ENCODE measurements around the gene SPNS3. TPM values are rescaled to one million over a fixed set of nuclear protein-coding genes. Genes with fewer than 3 reads are reported as not detected.
A peak's percentile ranks its signal among the peaks of the same experiment; 100 is the strongest.

Gene SPNS3
- total and polyA plus RNA-seq, 4 donors: 0.16 to 2.3 (median 0.24) TPM

GRCh38 chr17:4522661-4523060, 88.9 kb downstream of the SPNS3 start:
- no peak overlapping the region for H3K4me3 ChIP-seq (ENCODE audit: low read depth in 1 of 3, low read length in 3 of 3)
- WGBS: 83% methylated on average over 6 of the region's 6 CpGs
- DNase-seq (ENCODE audit: low spot score): no peak
- no peaks in the 10 kb centered on the region for H3K36me3 ChIP-seq (ENCODE audit: control insufficient read depth in 4 of 4, insufficient read depth in 3 of 4, low read depth in 1 of 4, low read length in 3 of 4)
- no peak overlapping the region for H3K27ac ChIP-seq (ENCODE audit: low read depth in 1 of 2, low read length in 2 of 2)
- no peaks in the 10 kb centered on the region for H3K9me3 ChIP-seq (ENCODE audit: control insufficient read depth in 4 of 4, low read length in 3 of 4)
- H3K27me3 ChIP-seq (ENCODE audit: control insufficient read depth in 4 of 4, insufficient read depth in 4 of 4, low read length in 3 of 4): no peaks in the 10 kb centered on the region
- peaks cover 0 to 2% (median 0%) of the 10 kb centered on the region in 4 donors for H3K4me1 ChIP-seq (ENCODE audit: control insufficient read depth in 4 of 4, insufficient read depth in 4 of 4, low read length in 3 of 4)
- TF ChIP-seq SP1 (IDR thresholded peaks at IDR 0.05): no peak
- TF ChIP-seq NR2F2 (IDR thresholded peaks at IDR 0.05): peak; percentile 64
- H3K9ac ChIP-seq (ENCODE audit: low read depth in 1 of 2, low read length in 2 of 2): no peak overlapping the region

GRCh38 chr17:4523946-4524345, 90.2 kb downstream of the SPNS3 start:
- Histone ChIP-seq H3K4me1 (ENCODE audit: control insufficient read depth in 4 of 4, insufficient read depth in 4 of 4, low read length in 3 of 4) (peaks cover 0 to 2% (median 0%) of the 10 kb centered on the region in 4 donors), H3K36me3 (ENCODE audit: control insufficient read depth in 4 of 4, insufficient read depth in 3 of 4, low read depth in 1 of 4, low read length in 3 of 4) (no peaks in the 10 kb centered on the region), H3K27me3 (ENCODE audit: control insufficient read depth in 4 of 4, insufficient read depth in 4 of 4, low read length in 3 of 4) (no peaks in the 10 kb centered on the region), H3K9me3 (ENCODE audit: control insufficient read depth in 4 of 4, low read length in 3 of 4) (no peaks in the 10 kb centered on the region), H3K27ac (ENCODE audit: low read depth in 1 of 2, low read length in 2 of 2) (no peak overlapping the region), H3K4me3 (ENCODE audit: low read depth in 1 of 3, low read length in 3 of 3) (no peak overlapping the region), H3K9ac (ENCODE audit: low read depth in 1 of 2, low read length in 2 of 2) (no peak overlapping the region)
- TF ChIP-seq REST (IDR thresholded peaks at IDR 0.05): no peak
- no peak for DNase-seq (ENCODE audit: low spot score)
- WGBS: 90% methylated on average over 8 of the region's 8 CpGs

- no peak for DNase-seq (ENCODE audit: low spot score)
- no peaks in the 10 kb centered on the region for H3K36me3 ChIP-seq (ENCODE audit: control insufficient read depth in 4 of 4, insufficient read depth in 3 of 4, low read depth in 1 of 4, low read length in 3 of 4)
- H3K27ac ChIP-seq (ENCODE audit: low read depth in 1 of 2, low read length in 2 of 2): no peak overlapping the region
- H3K4me1 ChIP-seq (ENCODE audit: control insufficient read depth in 4 of 4, insufficient read depth in 4 of 4, low read length in 3 of 4): no peaks in the 10 kb centered on the region
- H3K9me3 ChIP-seq (ENCODE audit: control insufficient read depth in 4 of 4, low read length in 3 of 4): no peaks in the 10 kb centered on the region
- H3K9ac ChIP-seq (ENCODE audit: low read depth in 1 of 2, low read length in 2 of 2): no peak overlapping the region
- H3K4me3 ChIP-seq (ENCODE audit: low read depth in 1 of 3, low read length in 3 of 3): no peak overlapping the region
- WGBS: 83% methylated on average over 11 of the region's 11 CpGs
- H3K27me3 ChIP-seq (ENCODE audit: control insufficient read depth in 4 of 4, insufficient read depth in 4 of 4, low read length in 3 of 4): no peaks in the 10 kb centered on the region
- TF ChIP-seq MAX (IDR thresholded peaks at IDR 0.05) (no peak), GABPA (IDR thresholded peaks at IDR 0.05 in 1 of 2, conservative IDR thresholded peaks at IDR 0.05 in 1 of 2) (no peak), FOXA1 (IDR thresholded peaks at IDR 0.05) (no peak), FOXA2 (IDR thresholded peaks at IDR 0.05) (no peak), YY1 (IDR thresholded peaks at IDR 0.05) (no peak), JUND (IDR thresholded peaks at IDR 0.05) (no peak), HNF4G (IDR thresholded peaks at IDR 0.05) (no peak), NR2F2 (IDR thresholded peaks at IDR 0.05) (no peak), RXRA (IDR thresholded peaks at IDR 0.05) (no peak), RAD21 (IDR thresholded peaks at IDR 0.05) (no peak), HNF4A (conservative IDR thresholded peaks at IDR 0.05) (no peak), REST (IDR thresholded peaks at IDR 0.05) (no peak), CTCF (IDR thresholded peaks at IDR 0.05; ENCODE audit: low read depth, low read length, missing input control) (no peak), SP1 (IDR thresholded peaks at IDR 0.05) (no peak), EGR1 (IDR thresholded peaks at IDR 0.05; ENCODE audit: low read depth in 2 of 2) (no peak), ATF3 (IDR thresholded peaks at IDR 0.05) (no peak)
Observed at GRCh38 chr17:4525691-4526397, 92.1 kb downstream of the SPNS3 start.

Measured in liver (tissue), 9 donors.